HepG2 (cell line): ENCODE results near the gene DYNC2I2. TPM values are rescaled to one million over a fixed set of nuclear protein-coding genes. Genes with fewer than 3 reads are reported as not detected.

Experiments used
- CEBPG ChIP-seq: IDR thresholded peaks from 2 replicates; pipeline ENCODE4 v1.6.1; 2016
- E2F1 ChIP-seq: sonication (generic); formaldehyde crosslinking; IDR thresholded peaks from 2 replicates; pipeline ENCODE4 v1.5.0; 2020; ENCODE audit warnings: missing genetic modification reagents
- E2F5 ChIP-seq: sonication (generic); formaldehyde crosslinking; conservative IDR thresholded peaks from 2 replicates; pipeline ENCODE4 v1.4.0; 2020; ENCODE audit warnings: missing genetic modification reagents
- FIP1L1 ChIP-seq: fragments of 200-400 bp; formaldehyde crosslinking; IDR thresholded peaks from 2 replicates; pipeline ENCODE4 v1.6.1; 2018; ENCODE audit warnings: low read depth, mild to moderate bottlenecking, low read length, moderate library complexity, borderline replicate concordance; ENCODE audit not compliant: insufficient read depth
- FOXP4 ChIP-seq: sonication (generic); formaldehyde crosslinking; IDR thresholded peaks from 2 replicates; pipeline ENCODE4 v1.4.0; 2020; ENCODE audit warnings: missing genetic modification reagents
- KDM2A ChIP-seq: sonication (generic); formaldehyde crosslinking; IDR thresholded peaks from 2 replicates; pipeline ENCODE4 v1.4.0; 2020; ENCODE audit warnings: low read depth, missing genetic modification reagents, borderline replicate concordance
- MBD4 ChIP-seq: IDR thresholded peaks from 2 replicates; pipeline ENCODE4 v1.6.1; 2012; ENCODE audit warnings: low read length, inconsistent platforms, borderline replicate concordance
- MTERF4 ChIP-seq: sonication (generic); formaldehyde crosslinking; IDR thresholded peaks from 2 replicates; pipeline ENCODE4 v1.8.0; 2023; ENCODE audit warnings: mild to moderate bottlenecking, missing genetic modification reagents
- TP53 ChIP-seq: sonication (generic); formaldehyde crosslinking; conservative IDR thresholded peaks from 2 replicates; pipeline ENCODE4 v1.4.0; 2020; ENCODE audit warnings: missing genetic modification reagents
- ZFY ChIP-seq: sonication (generic); formaldehyde crosslinking; IDR thresholded peaks from 2 replicates; pipeline ENCODE4 v1.4.0; 2020; ENCODE audit warnings: missing genetic modification reagents
- ZNF142 ChIP-seq: sonication (generic); formaldehyde crosslinking; IDR thresholded peaks from 2 replicates; pipeline ENCODE4 v1.4.0; 2020; ENCODE audit warnings: missing genetic modification reagents
- ZNF431 ChIP-seq: sonication (generic); formaldehyde crosslinking; IDR thresholded peaks from 2 replicates; pipeline ENCODE4 v1.9.0; 2022; ENCODE audit warnings: missing genetic modification reagents, low read depth, mild to moderate bottlenecking, borderline replicate concordance
- ZNF512 ChIP-seq: sonication (generic); formaldehyde crosslinking; IDR thresholded peaks from 2 replicates; pipeline ENCODE4 v1.4.0; 2020; ENCODE audit warnings: mild to moderate bottlenecking, missing genetic modification reagents
- ZNF607 ChIP-seq: sonication (generic); formaldehyde crosslinking; IDR thresholded peaks from 2 replicates; pipeline ENCODE4 v1.5.1; 2020; ENCODE audit warnings: missing genetic modification reagents, mild to moderate bottlenecking, borderline replicate concordance
- ZSCAN9 ChIP-seq: IDR thresholded peaks from 2 replicates; pipeline ENCODE4 v1.6.1; 2016; ENCODE audit warnings: borderline replicate concordance
- polyA plus RNA-seq, 8 experiments: library from polyadenylated mRNA; depleted of rRNA in 3 of 8; stranded (reverse) in 7 of 8; unstranded in 1 of 8; fragments of >200 nt; fragmentation: Illumina TruSeq in 4 of 8; extraction: Trizol in 4 of 8; gene quantifications; 2 replicates each; pipeline versions ENCODE4 v1.2.1 to v1.2.3, GENCODE V29; 2011 to 2016; ENCODE audit warnings: low read depth in 4 of 8, missing spikeins in 1 of 8, mixed read lengths in 1 of 8; ENCODE audit not compliant: insufficient read depth in 1 of 8
- total RNA-seq, 5 experiments: library from RNA; depleted of rRNA; stranded (reverse); fragments of >200 nt; fragmentation: Illumina TruSeq; extraction: Trizol; gene quantifications; 2 replicates each; pipeline ENCODE4 v1.2.3, GENCODE V29; 2016; ENCODE audit warnings: low read depth in 1 of 5

DYNC2I2 gene
- total and polyA plus RNA-seq, 2 of the 13 experiments (the other 11 are each of a cell fraction or from before 2014, with no cell fraction given), result 13.7 to 40.2 TPM

- TF ChIP-seq MTERF4 (CRISPR knock-in tag) (0 out of 2 replicates have a peak, but pooled peaks have one; percentile 39), ZFY (CRISPR knock-in tag) (peak; percentile 77; the same call in 1 of the 2 replicates), ZNF512 (no peak), ZNF142 (CRISPR knock-in tag) (no peak; the same call in 1 of the 2 replicates), FOXP4 (no peak), CEBPG (CRISPR knock-in tag) (no peak; the same call in 1 of the 2 replicates), ZNF431 (CRISPR knock-in tag) (no peak), E2F5 (CRISPR knock-in tag) (no peak), E2F1 (CRISPR knock-in tag) (0 out of 2 replicates have a peak, but pooled peaks have one; percentile 21), MBD4 (no peak), ZNF607 (0 out of 2 replicates have a peak, but pooled peaks have one; percentile 4), KDM2A (CRISPR knock-in tag) (peak; percentile 57; the same call in 1 of the 2 replicates), TP53 (no peak; the same call in 1 of the 2 replicates), FIP1L1 (no peak), ZSCAN9 (CRISPR knock-in tag) (no peak)
These were observed 32.0 kb upstream of the DYNC2I2 start, which contains the start of gene SET (continued) for GRCh38 chr9:128688501-128689292.
